Calu3 (cell line): ENCODE data around the gene FAM83E. TPM values are rescaled to one million over a fixed set of nuclear protein-coding genes. Genes with fewer than 3 reads are reported as not detected.

Source experiments
- BruUV-seq: library from RNA; stranded (reverse); fragments of 400-500 nt; replicated peaks from 2 replicates; lab custom pipeline; 2021; lab: Mats Ljungman, UMichigan
- CTCF ChIA-PET: fragments of 300-600 bp; sonication (Branson Sonifier 250); formaldehyde crosslinking; loops from one replicate; lab custom pipeline; 2022; ENCODE audit warnings: antibody characterized with exemption; lab: Charles Lee
- DNase-seq: peaks from one replicate; pipeline ENCODE4 v3.0.0; 2022
- H3K27ac Mint-ChIP-seq: one replicate; pipeline ENCODE4 v1.8.0; 2022; ENCODE audit warnings: mixed read lengths; ENCODE audit not compliant: unreplicated experiment
- H3K27me3 Mint-ChIP-seq: one replicate; pipeline ENCODE4 v1.8.0; 2022; ENCODE audit warnings: mixed read lengths; ENCODE audit not compliant: unreplicated experiment
- H3K36me3 Mint-ChIP-seq: one replicate; pipeline ENCODE4 v1.8.0; 2022; ENCODE audit warnings: mild to moderate bottlenecking, moderate library complexity, mixed read lengths; ENCODE audit not compliant: insufficient read depth, unreplicated experiment
- H3K4me1 Mint-ChIP-seq: one replicate; pipeline ENCODE4 v1.8.0; 2022; ENCODE audit warnings: mild to moderate bottlenecking, low read depth, mixed read lengths; ENCODE audit not compliant: unreplicated experiment
- H3K4me3 Mint-ChIP-seq: one replicate; pipeline ENCODE4 v1.8.0; 2022; ENCODE audit warnings: mild to moderate bottlenecking, low read depth, moderate library complexity, mixed read lengths; ENCODE audit not compliant: unreplicated experiment
- H3K9me3 Mint-ChIP-seq: one replicate; pipeline ENCODE4 v1.8.0; 2022; ENCODE audit warnings: low read depth, mixed read lengths; ENCODE audit not compliant: unreplicated experiment
- CTCF ChIP-seq: fragments of 200-600 bp; IDR thresholded peaks from one replicate; pipeline ENCODE4 v1.8.0; 2022; ENCODE audit warnings: antibody characterized with exemption; ENCODE audit not compliant: unreplicated experiment
- intact Hi-C: fragments of 100-400 bp; cut with micrococcal nuclease; formaldehyde crosslinking; loops from one replicate; pipeline ENCODE4 v1.10.0; 2022; ENCODE audit not compliant: unreplicated experiment
- total RNA-seq: library from RNA; stranded (reverse); gene quantifications from 2 replicates; pipeline ENCODE4 v1.2.3, GENCODE V29; 2022

The FAM83E gene
- total RNA-seq, 1 experiment from 2014 or later, result 8.2 TPM

GRCh38 chr19:48603850-48604249 lies 11.0 kb downstream of the FAM83E start:
- DNase-seq, result no peak
- intact Hi-C loops, result no loop called here
- TF ChIP-seq CTCF, result no peak
- CTCF ChIA-PET, result no interaction called here
- Mint-ChIP-seq H3K4me3 (no peak overlapping the region), H3K27me3 (peaks cover 18% of the 10 kb centered on the region), H3K36me3 (peaks cover 4% of the 10 kb centered on the region), H3K4me1 (no peaks in the 10 kb centered on the region), H3K9me3 (no peaks in the 10 kb centered on the region), H3K27ac (no peak overlapping the region)
- no TSS peak for BruUV-seq

- DNase-seq, result no peak
- intact Hi-C loops, result no loop called here
- no TSS peak for BruUV-seq
- Mint-ChIP-seq H3K9me3 (no peaks in the 10 kb centered on the region), H3K27ac (no peak overlapping the region), H3K4me1 (no peaks in the 10 kb centered on the region), H3K27me3 (peaks cover 22% of the 10 kb centered on the region), H3K36me3 (peaks cover 4% of the 10 kb centered on the region), H3K4me3 (no peak overlapping the region)
- no peak for TF ChIP-seq CTCF
- CTCF ChIA-PET, result interaction anchor here (0.8 to 1.2 kb wide), 2 partner anchors 19 to 31 kb away, joined by 7 read pairs; no protein-coding TSS in a partner anchor
These were observed 11.4 kb downstream of the FAM83E start for GRCh38 chr19:48603449-48603848.

GRCh38 chr19:48603001-48603400 lies 11.9 kb downstream of the FAM83E start:
- H3K9me3 Mint-ChIP-seq, result no peaks in the 10 kb centered on the region
- H3K27me3 Mint-ChIP-seq, result peaks cover 27% of the 10 kb centered on the region
- no peak overlapping the region for H3K4me3 Mint-ChIP-seq
- no peaks in the 10 kb centered on the region for H3K4me1 Mint-ChIP-seq
- CTCF ChIA-PET, result interaction anchor here (0.8 to 1.2 kb wide), 2 partner anchors 19 to 31 kb away, joined by 7 read pairs; no protein-coding TSS in a partner anchor
- no peak for DNase-seq
- H3K27ac Mint-ChIP-seq, result no peak overlapping the region
- intact Hi-C loops, result no loop called here
- TF ChIP-seq CTCF, result no peak
- no TSS peak for BruUV-seq
- peaks cover 4% of the 10 kb centered on the region for H3K36me3 Mint-ChIP-seq

- BruUV-seq, result no TSS peak
- Mint-ChIP-seq H3K27ac (no peak overlapping the region), H3K9me3 (no peaks in the 10 kb centered on the region), H3K36me3 (peaks cover 9% of the 10 kb centered on the region), H3K27me3 (peaks cover 30% of the 10 kb centered on the region), H3K4me3 (no peak overlapping the region), H3K4me1 (no peaks in the 10 kb centered on the region)
- DNase-seq, result no peak
- no peak for TF ChIP-seq CTCF
- intact Hi-C loops, result no loop called here
- CTCF ChIA-PET, result interaction anchor here (0.6 kb wide), 1 partner anchor 329 kb away, joined by 3 read pairs; no protein-coding TSS in a partner anchor
These were observed 14.0 kb downstream of the FAM83E start for GRCh38 chr19:48600679-48601417.
